ENCODE measurements around the gene LEMD2.
A peak's percentile ranks its signal among the peaks of the same experiment; 100 is the strongest.

LEMD2 gene

GRCh38 chr6:33772082-33772830 is 16.7 kb downstream of the LEMD2 start:
- DNase-seq = no peak

- peak; percentile 53 for DNase-seq
These were observed 17.5 kb downstream of the LEMD2 start for GRCh38 chr6:33771146-33772081.

- no peak for DNase-seq
These were observed 18.1 kb downstream of the LEMD2 start for GRCh38 chr6:33770833-33771145.

- DNase-seq = no peak
These were observed 18.7 kb downstream of the LEMD2 start for GRCh38 chr6:33770124-33770832.

- DNase-seq = no peak
These were observed 19.6 kb downstream of the LEMD2 start for GRCh38 chr6:33769248-33769821.

GRCh38 chr6:33768644-33769120 is 20.2 kb downstream of the LEMD2 start:
- DNase-seq = peak; percentile 66

GRCh38 chr6:33766921-33767907 is 21.7 kb downstream of the LEMD2 start:
- no peak for DNase-seq

- DNase-seq = no peak
These were observed 23.6 kb downstream of the LEMD2 start for GRCh38 chr6:33765368-33765767.

- no peak for DNase-seq
These were observed 24.9 kb downstream of the LEMD2 start for GRCh38 chr6:33764036-33764435.

- DNase-seq = no peak
These were observed 25.4 kb downstream of the LEMD2 start for GRCh38 chr6:33763483-33763882.

- DNase-seq = no peak
These were observed 26.2 kb downstream of the LEMD2 start for GRCh38 chr6:33762713-33763112.

GRCh38 chr6:33761922-33762629 is 26.9 kb downstream of the LEMD2 start:
- no peak for DNase-seq

GRCh38 chr6:33761581-33761921 is 27.4 kb downstream of the LEMD2 start:
- DNase-seq = no peak

GRCh38 chr6:33759887-33760629 is 28.9 kb downstream of the LEMD2 start:
- DNase-seq = no peak

- DNase-seq = no peak
These were observed 30.1 kb downstream of the LEMD2 start for GRCh38 chr6:33758815-33759216.

- no peak for DNase-seq
These were observed 31.0 kb downstream of the LEMD2 start for GRCh38 chr6:33757906-33758305.

GRCh38 chr6:33757113-33757512 is 31.8 kb downstream of the LEMD2 start:
- no peak for DNase-seq

- DNase-seq = no peak
These were observed 32.5 kb downstream of the LEMD2 start for GRCh38 chr6:33756211-33756954.

- no peak for DNase-seq
These were observed 33.7 kb downstream of the LEMD2 start for GRCh38 chr6:33755070-33755869.
